ENCODE measurements around the gene CBLC.
"Not testable (repeated sequence)": the region's sequence is repeated elsewhere in the genome, so short reads cannot be mapped to it uniquely, and the experiment has no call there.

CBLC gene

DNA sequence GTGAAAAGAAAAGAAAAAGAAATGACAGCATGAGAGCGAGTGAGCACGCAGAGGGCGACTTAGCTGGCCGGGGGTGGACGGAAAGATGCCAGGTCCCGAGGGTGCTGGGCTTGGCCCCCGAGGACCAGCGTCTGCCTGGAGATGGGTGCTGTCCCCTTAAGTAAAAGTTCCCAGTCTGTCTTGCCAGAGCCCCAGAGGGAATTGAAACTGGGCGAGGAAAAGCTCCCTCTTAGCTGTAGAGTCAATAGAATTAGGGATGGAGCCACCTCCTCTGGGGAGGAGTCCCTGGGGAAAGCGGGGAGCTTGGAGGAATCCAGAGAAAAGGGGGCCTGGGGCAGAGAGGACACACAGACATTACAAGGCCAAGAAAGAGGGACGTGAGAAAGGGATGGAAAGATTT lies 44.5 kb downstream of the CBLC start:
- DNase-seq, result no peak

DNA sequence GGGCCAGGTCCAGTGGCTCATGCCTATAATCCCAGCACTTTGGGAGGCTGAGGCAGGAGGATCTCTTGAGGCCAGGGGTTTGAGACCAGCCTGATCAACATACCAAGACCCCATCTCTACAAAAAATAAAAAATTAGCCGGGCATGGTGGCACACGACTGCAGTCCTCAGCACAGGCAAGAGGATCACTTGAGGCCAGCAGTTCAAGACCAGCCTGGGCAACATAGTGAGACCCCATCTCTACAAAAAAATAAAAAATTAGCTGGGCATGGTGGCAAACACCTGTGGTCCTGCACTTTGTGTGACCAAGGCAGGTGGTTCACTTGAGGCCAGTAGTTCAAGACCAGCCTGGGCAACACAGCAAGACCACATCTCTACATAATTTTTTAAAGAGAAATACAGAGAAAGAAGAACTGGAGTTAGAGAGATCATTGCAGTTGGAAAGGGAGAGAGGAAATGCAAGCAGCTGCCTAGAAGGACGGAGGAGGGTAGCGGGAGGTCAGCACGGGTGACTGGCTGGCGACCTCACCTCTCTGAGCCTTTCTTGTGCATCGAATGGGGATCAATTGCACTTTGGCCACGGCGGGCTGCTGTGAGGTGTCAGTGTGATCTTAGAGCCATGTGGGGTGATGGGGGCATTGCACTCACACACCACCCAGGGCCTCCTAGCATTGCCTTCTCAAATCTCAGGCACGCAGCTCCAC lies 45.1 kb downstream of the CBLC start:
- no peak for DNase-seq

- DNase-seq, result no peak
These were observed 45.6 kb downstream of the CBLC start for GRCh38 chr19:44823373-44823698.

DNA sequence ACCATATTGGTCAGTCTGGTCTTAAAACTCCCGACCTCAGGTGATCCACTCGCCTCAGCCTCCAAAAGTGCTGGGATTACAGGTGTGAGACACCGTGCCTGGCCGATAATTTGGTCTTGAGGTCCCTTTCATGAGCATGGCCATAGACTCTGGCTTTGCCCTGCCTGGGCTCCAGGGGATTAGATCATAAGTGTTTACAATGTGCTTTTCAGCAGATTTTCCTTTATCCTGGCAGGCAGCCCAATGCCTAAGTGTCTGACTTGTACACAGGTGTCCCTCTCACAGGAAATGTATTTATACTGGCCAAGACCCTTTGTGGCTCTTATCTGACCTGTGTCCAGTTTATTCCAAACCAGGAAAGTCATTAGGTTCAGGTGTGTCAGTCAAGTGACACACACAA lies 47.1 kb downstream of the CBLC start:
- no peak for DNase-seq

DNA sequence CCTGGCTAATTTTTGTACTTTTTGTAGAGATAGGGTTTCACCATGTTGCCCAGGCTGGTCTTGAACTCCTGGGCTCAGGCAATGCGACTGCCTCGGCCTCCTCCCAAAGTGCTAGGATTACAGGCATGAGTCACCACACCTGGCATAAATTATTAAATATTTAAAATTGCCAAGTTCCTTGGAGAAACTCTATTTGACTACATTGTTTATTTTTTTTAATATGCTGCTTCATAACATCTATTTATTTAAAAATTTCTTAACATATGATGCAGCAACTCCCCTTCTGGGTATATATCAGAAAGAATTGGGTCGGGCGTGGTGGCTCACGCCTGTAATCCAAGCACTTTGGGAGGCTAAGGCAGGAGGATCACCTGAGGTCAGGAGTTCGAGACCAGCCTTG lies 55.2 kb downstream of the CBLC start:
- DNase-seq, result not testable (repeated sequence)

DNA sequence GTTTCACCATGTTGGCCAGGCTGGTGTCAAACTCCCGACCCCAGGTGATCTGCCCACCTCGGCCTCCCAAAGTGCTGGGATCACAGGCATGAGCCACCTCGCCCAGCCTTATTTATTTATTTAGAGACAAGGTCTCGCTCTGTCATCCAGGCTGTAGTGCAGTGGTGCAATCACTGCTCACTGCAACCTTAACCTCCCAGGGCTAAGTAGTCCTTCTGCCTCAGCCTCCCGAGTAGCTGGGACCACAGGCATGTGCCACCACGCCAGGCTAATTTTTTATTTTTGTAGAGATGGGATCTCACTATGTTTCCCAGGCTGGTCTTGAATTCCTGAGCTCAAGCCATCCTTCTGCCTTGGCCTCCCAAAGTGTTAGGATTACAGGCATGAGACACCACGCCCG lies 56.7 kb downstream of the CBLC start:
- not testable (repeated sequence) for DNase-seq

GRCh38 chr19:44839276-44839675 lies 61.6 kb downstream of the CBLC start:
- DNase-seq, result no peak

DNA sequence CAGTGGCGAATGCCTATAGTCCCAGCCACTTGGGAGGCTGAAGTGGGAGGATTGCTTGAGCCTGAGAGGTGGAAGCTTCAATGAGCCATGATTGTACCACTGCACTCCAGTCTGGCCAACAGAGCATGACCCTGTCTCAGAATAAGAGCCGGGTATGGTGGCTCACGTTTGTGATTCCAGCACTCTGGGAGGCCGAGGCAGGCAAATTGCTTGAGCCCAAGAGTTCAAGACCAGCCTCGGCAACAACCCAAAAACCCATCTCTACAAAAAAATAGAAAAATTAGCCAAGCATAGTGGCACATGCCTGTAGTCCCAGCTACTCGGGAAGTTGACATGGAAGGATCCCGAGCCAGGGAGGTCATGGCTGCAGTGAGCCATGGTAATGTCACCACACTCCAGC lies 63.1 kb downstream of the CBLC start:
- no peak for DNase-seq

- DNase-seq, result no peak
These were observed 63.5 kb downstream of the CBLC start for GRCh38 chr19:44841231-44841630.

GRCh38 chr19:44845286-44845611 lies 67.6 kb downstream of the CBLC start:
- no peak for DNase-seq

GRCh38 chr19:44845612-44846454 lies 68.1 kb downstream of the CBLC start, which contains the start of gene NECTIN2:
NECTIN2 (plus strand) TSS chr19:44846297; CDS start chr19:44846526, 229 bp downstream.
- DNase-seq, result peak; percentile 49 to 82 (median 60)

- no peak for DNase-seq
These were observed 68.9 kb downstream of the CBLC start for GRCh38 chr19:44846455-44847143.

- DNase-seq, result no peak
These were observed 69.7 kb downstream of the CBLC start for GRCh38 chr19:44847144-44848035.

GRCh38 chr19:44848036-44848811 lies 70.5 kb downstream of the CBLC start:
- no peak for DNase-seq

DNA sequence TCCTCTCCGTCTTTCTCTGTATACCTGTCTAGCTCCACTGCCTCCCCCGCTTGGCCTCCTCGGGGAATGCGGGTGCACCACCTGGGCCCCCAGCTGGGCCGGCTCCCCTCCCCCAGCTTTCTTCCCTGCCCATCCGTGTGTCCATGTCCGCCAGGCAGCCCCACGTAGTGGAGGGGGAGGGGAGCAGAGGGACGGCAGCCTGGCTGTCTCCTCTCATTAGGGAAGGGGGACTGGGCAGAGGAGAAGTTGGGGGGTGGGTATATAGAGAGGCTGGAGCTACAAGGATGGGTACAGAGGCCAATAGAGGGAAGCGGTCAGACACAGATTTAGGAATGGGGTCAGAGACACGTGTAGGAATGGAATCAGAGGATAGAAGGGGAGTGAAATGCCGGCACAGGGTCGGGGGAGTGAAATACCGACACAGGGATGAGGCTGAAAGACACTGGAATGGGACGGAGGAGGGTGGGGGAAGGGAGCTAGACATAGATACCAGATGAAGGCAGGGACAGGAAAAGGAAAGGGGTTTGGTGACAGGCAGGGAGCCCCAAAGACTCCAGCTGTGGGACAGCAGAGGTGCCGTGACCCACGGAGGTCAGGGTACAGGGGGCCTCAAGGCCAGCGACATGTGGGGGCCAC lies 71.2 kb downstream of the CBLC start:
- no peak for DNase-seq

Measured in T-helper 2 cell (primary cell).